Activated CD8-positive, alpha-beta memory T cell treated with anti-CD3 and anti-CD28 coated beads for 48 hours (primary cell): ENCODE results near the gene PYGL.
"Not testable (repeated sequence)": the region's sequence is repeated elsewhere in the genome, so short reads cannot be mapped to it uniquely, and the experiment has no call there.

Source experiments
- DNase-seq, 3 experiments: peaks; one replicate each; pipeline ENCODE4 v3.0.0-alpha.2; 2020; ENCODE audit warnings: low read depth in 2 of 3, low spot score in 2 of 3

PYGL gene

GRCh38 chr14:50929506-50929905, 14.8 kb downstream of the PYGL start:
- no peak for DNase-seq

DNA sequence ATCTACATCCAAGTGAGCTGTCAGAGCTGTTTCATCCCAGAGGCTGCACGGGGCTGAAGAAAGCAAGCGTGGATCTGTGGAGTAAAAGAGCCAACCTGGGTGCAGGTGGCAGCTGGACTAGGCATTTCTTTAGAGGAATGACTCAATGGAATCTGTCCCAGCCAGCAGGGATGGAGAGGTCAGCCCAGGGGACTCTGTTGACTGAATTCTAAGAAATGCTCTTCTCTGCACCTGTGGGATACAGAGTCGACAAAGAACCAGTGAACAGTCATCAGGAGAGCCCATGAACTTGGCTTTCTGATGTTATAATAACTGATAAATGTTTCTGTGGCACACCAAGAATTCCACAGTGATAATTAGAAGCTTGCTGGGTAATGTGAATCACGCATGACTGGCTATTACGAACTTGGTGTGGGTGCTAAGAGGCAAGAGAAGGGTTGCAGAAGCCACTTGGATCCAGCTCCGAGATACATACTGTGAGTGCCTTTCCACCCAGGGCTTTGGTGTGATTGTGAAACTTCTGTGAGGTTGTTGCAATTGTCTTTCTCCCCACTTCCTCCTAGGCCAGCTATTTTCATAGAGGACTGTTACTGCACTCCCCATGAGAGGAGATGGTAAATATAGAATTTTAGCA, 16.2 kb downstream of the PYGL start:
- no peak for DNase-seq

GRCh38 chr14:50926851-50927386, 17.4 kb downstream of the PYGL start:
- DNase-seq: no peak

DNA sequence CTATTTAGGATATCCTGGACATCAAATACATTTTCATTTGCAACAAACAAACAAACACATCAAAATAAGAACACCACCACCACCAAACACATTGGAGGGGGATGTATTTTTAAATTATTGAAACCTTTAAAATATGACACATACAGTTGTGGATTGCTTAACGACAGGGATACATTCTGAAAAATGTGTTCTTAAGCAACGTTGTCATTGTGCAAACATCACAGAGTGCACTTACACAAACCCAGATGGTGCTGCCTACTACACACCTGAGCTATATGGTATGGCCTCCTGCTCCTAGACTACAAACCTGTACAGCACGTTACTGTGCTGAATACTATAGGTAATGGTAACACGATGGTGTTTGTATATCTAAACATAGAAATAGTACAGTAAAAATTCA, 19.4 kb downstream of the PYGL start:
- no peak for DNase-seq

- DNase-seq: no peak
These were observed 20.0 kb downstream of the PYGL start for GRCh38 chr14:50924236-50924635.

- DNase-seq: no peak
These were observed 21.5 kb downstream of the PYGL start for GRCh38 chr14:50922803-50923202.

DNA sequence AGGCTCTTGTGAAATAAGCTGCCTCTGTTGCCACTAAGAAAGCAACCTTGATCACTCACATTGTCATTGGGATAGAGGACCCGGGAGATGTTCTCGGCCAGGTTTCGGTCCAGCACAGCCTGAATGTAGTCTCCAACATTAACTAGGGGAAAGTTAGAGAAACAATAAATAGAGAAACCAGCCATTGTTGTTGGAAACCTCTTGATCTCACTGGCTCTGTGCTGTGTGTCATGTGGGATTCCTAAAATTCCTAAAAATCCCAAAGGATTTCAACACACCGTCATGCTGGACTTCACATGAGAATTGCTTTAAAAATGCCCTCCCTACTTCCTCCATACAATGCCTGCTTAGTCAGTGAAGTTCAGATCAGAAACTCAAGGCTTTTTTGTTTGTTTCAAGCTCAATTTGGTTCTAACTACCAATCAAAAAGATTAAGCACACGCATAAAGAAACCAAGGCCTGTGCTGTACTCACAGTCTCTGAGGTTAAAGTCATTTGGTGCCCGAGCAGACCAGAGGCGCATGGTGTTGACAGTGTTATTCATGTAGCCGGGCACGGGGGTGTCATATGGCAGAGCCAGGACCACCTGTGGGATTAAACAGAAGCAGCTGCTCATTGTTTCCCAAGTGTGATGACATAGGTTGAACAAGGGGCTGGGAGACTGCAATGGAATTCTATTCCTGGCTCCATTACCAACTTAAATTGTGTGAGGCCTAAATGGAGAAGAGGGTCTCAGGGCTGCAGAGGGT, 23.6 kb downstream of the PYGL start:
- no peak for DNase-seq

GRCh38 chr14:50919524-50919923, 24.8 kb downstream of the PYGL start:
- not testable (repeated sequence) for DNase-seq

- DNase-seq: no peak
These were observed 26.8 kb downstream of the PYGL start for GRCh38 chr14:50917449-50917848.

DNA sequence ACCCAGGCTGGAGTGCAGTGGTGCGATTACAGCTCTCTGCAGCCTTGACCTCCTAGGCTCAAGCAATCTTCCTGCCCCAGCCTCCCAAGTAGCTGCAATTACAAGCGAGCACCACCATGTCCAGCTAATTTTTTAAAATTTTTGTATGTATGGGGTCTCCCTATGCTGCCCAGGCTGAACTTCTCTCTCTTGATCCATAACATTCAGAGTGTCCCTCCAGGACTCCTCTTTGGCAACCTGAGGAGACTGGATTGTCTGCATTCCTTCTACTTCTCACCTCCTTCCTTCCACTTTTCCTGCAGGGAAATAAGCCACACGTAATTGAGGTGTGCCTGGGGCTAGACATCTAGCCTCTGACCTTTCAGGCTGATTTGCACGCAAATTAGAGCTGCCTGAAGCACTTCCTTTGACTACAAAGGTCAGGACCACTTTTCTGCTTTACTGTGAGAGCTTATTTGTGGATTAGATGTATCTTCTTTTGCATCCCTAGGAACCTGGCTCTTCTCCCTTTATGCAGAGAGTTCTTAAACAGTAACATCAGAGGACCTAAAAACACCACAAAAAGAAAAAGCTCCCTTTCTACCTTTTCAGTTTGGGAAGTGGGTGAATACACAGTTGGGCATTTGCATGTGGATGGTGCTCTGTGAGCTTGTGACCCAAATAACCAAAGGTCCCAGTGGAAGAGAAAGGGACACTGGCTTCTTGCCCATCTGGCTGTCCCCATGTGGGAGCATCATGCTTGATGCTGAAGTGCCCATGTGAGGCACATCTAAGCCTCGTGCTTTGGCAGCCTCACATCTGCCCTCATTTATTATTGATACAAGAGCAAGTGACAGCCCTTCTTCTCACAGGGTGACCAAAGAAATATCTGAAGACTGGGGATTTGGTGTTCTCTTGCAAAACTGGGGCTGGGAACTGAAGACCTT, 33.5 kb downstream of the PYGL start:
- DNase-seq: no peak

- DNase-seq: no peak
These were observed 37.8 kb downstream of the PYGL start for GRCh38 chr14:50906326-50907065.

DNA sequence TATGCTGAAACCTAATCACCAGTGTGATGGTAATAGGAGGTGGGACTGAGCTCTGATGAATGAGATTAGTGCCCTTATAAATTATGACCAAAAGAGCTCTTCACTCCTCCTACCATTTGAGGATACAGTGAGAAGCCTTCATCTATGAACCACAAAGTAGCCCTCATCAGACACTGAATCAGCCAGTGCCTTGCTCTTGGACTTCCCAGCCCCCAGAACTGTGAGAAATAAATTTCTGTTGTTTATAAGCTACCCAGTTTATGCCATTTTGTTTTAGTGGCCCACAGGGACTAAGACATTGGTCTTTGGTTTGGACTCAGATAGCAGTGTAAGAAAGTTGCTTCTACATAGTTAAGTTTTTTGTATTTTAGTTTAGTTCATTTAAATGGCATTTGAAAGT, 39.6 kb downstream of the PYGL start:
- DNase-seq: no peak

- DNase-seq: no peak
These were observed 42.9 kb downstream of the PYGL start for GRCh38 chr14:50901361-50901760.

DNA sequence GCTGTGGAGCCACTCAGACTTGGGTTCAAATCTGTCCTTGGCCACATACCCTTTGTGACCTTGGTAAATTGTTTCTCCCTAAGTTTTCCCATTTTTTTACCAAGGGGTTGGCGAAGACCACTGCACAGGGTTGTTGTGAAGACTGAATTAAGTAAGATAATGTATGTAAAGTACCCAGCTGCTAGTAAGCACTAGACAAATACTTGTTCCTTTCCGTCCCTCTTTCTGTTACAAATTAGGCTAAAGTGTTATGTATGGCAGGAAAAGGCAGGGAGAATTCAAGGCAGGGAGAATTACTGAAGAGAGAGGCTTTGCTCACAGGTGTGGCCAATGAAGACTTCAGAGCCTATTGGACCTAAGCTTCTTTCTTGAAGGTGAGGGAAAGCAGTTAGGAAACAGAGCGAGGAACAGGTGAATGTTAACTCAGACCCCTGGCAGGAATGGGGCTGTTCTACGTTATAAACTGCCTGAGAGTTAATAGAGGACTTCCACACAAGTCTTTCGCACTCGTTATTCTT, 46.6 kb downstream of the PYGL start:
- no peak for DNase-seq

DNA sequence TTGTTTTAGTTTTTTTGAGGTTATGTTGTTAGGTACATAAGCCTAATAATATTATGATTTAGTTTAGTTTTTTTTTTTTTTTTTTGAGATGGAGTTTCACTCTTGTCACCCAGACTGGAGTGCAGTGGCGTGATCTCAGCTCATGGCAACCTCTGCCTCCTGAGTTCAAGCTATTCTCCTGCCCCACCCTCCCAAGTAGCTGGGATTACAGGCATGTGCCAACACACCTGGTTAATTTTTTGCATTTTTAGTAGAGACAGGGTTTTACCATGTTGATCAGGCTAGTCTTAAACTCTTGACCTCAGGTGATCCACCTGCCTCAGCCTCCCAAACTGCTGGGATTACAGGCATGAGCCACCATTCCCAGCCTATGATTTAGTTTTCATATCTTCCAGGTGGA, 47.3 kb downstream of the PYGL start:
- DNase-seq: not testable (repeated sequence)

GRCh38 chr14:50896421-50896820, 47.9 kb downstream of the PYGL start:
- DNase-seq: not testable (repeated sequence)

DNA sequence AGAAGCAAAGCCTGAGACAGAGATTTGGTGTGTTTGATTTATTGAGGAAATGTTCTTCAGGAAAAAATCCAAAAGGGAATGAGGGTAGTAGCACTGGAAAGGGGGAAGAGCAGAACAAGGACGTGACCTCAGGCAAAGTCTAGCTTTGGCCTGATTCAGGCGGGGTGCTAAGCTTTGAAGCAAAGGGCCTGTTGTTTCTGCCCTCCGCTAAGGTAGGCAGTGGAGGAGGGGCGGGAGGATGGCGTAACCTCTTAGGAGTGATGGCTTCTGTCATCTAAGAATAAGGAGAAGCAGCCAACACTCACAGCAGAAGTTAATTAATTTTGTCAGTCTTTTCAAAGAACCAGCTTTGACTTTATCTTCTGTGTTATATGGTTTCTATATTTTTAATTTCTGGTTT, 52.0 kb downstream of the PYGL start:
- no peak for DNase-seq

- no peak for DNase-seq
These were observed 56.8 kb downstream of the PYGL start for GRCh38 chr14:50887476-50887875.

DNA sequence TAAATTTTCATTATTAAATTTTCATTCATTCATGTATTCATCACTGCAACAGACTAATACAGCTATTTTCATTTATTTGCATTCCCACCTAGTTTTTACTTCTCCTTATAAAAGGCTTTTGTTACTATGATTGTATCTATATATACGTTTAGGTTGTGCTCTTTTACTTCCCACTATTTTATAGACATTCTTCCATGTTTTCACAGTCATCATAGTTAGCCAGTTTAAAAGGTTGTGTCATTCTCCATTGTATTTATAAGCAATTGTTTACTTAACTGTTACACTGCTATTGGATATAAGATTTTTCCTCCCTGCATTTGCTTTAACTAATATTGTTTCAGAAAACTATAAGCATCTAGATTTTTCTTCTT, 60.5 kb downstream of the PYGL start:
- no peak for DNase-seq

- no peak for DNase-seq
These were observed 61.1 kb downstream of the PYGL start for GRCh38 chr14:50882932-50883826.
